ENCODE measurements around the gene TSGA10IP. TPM values are rescaled to one million over a fixed set of nuclear protein-coding genes. Genes with fewer than 3 reads are reported as not detected.

The TSGA10IP gene
- total and polyA plus RNA-seq, 2 donors (not counting 1 experiment from before 2014, with no cell fraction given): not detected

- POLR2A ChIA-PET: no interaction called here
- CTCF ChIA-PET: interaction anchor here (2.2 kb wide), 1 partner anchor 29 kb away, joined by 6 read pairs; no protein-coding TSS in a partner anchor
- WGBS (ENCODE audit: insufficient coverage): 90% methylated on average over 4 of the region's 4 CpGs
- intact Hi-C loops (cut with micrococcal nuclease): no loop called here
- DNase-seq (no peak), ATAC-seq (ENCODE audit: low read depth) (no peak)
- Histone ChIP-seq H3K4me3 (ENCODE audit: control extremely low read depth in 1 of 5, extremely low read depth in 1 of 5, insufficient read depth in 1 of 5, low read depth in 2 of 5, low read length in 4 of 5) (no peak overlapping the region), H3K4me2 (replicated peaks; ENCODE audit: low read depth, low read length, poor library complexity, severe bottlenecking) (no peak overlapping the region), H3K4me1 (ENCODE audit: control insufficient read depth in 2 of 2, insufficient read depth in 2 of 2, low read length in 2 of 2) (peaks cover 6 to 35% of the 10 kb centered on the region in 2 donors), H3K79me2 (ENCODE audit: control insufficient read depth, insufficient read depth, low read length) (peaks cover 22% of the 10 kb centered on the region), H3K27me3 (replicated peaks in 1 of 4; ENCODE audit: control extremely low read depth in 1 of 4, control insufficient read depth in 3 of 4, insufficient read depth in 4 of 4, low read length in 3 of 4) (peaks cover 0 to 28% (median 4%) of the 10 kb centered on the region in 4 experiments), H3K9ac (ENCODE audit: low read length) (no peak overlapping the region), H3K36me3 (replicated peaks in 1 of 2; ENCODE audit: control extremely low read depth in 1 of 2, control insufficient read depth in 1 of 2, extremely low read depth in 1 of 2, insufficient read depth in 2 of 2, low read length in 1 of 2) (no peaks in the 10 kb centered on the region), H3K27ac (ENCODE audit: low read length in 2 of 2) (no peak overlapping the region), H4K20me1 (ENCODE audit: control insufficient read depth, insufficient read depth, low read length, poor library complexity, severe bottlenecking) (no peaks in the 10 kb centered on the region), H3K9me3 (ENCODE audit: control extremely low read depth in 1 of 3, control insufficient read depth in 2 of 3, insufficient read depth in 1 of 3, low read length in 2 of 3) (no peaks in the 10 kb centered on the region), H2AFZ (ENCODE audit: insufficient read depth, low read depth, low read length, poor library complexity, severe bottlenecking) (no peak overlapping the region)
- TF ChIP-seq EZH2 (IDR thresholded peaks at IDR 0.05; ENCODE audit: borderline replicate concordance, insufficient read depth, low read depth, low read length, poor library complexity, severe bottlenecking): no peak
- TF ChIP-seq, protein P1, sequence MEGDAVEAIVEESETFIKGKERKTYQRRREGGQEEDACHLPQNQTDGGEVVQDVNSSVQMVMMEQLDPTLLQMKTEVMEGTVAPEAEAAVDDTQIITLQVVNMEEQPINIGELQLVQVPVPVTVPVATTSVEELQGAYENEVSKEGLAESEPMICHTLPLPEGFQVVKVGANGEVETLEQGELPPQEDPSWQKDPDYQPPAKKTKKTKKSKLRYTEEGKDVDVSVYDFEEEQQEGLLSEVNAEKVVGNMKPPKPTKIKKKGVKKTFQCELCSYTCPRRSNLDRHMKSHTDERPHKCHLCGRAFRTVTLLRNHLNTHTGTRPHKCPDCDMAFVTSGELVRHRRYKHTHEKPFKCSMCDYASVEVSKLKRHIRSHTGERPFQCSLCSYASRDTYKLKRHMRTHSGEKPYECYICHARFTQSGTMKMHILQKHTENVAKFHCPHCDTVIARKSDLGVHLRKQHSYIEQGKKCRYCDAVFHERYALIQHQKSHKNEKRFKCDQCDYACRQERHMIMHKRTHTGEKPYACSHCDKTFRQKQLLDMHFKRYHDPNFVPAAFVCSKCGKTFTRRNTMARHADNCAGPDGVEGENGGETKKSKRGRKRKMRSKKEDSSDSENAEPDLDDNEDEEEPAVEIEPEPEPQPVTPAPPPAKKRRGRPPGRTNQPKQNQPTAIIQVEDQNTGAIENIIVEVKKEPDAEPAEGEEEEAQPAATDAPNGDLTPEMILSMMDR (IDR thresholded peaks at IDR 0.05): no peak
- Mint-ChIP-seq H3K9me3 (ENCODE audit: insufficient read depth) (no peaks in the 10 kb centered on the region), H3K27ac (no peak overlapping the region), H3K4me1 (peaks cover 32% of the 10 kb centered on the region), H3K27me3 (peaks cover 24% of the 10 kb centered on the region), H3K4me3 (no peak overlapping the region)
Observed at GRCh38 chr11:65912845-65913244, 32.4 kb upstream of the TSGA10IP start.

DNA sequence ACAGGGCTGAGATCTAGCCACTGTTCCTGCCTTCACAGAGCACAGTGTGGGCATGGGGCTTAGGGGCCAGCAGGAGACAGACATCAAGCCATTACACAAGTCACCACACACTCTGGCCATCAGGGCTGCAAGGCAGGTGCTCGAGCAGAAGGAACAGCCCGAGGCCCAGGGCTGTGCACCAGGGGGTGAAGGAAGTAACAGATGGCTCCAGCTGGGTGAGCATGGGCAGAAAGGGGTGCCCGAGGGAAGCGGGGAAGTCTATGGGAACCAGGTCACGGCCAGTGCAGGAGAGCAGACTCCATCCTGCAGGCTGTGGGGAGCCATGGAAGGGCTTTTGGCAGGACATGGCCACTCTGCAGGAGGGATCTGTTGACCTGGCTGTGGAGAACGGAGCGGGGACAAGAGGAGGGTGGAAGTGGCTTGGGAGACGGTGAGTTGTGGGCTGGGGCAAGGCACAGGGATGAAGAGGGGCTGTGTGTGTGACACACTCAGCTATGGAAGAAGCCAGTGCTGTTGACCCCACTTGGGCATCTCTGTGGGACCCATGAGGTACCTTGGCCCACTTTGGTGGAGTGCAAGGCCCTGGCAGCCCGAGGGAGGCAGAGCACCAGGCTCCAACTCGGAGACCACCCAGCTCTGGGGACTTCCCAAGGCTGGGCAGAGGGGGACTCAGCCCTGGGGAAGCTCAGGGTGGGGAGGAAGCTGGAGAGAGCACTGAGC, 30.0 kb upstream of the TSGA10IP start:
- Histone ChIP-seq H3K4me2 (replicated peaks; ENCODE audit: low read depth, low read length, poor library complexity, severe bottlenecking) (no peak overlapping the region), H3K27me3 (replicated peaks in 1 of 4; ENCODE audit: control extremely low read depth in 1 of 4, control insufficient read depth in 3 of 4, insufficient read depth in 4 of 4, low read length in 3 of 4) (peaks cover 0 to 16% (median 3%) of the 10 kb centered on the region in 4 experiments), H3K36me3 (replicated peaks in 1 of 2; ENCODE audit: control extremely low read depth in 1 of 2, control insufficient read depth in 1 of 2, extremely low read depth in 1 of 2, insufficient read depth in 2 of 2, low read length in 1 of 2) (no peaks in the 10 kb centered on the region), H3K27ac (ENCODE audit: low read length in 2 of 2) (no peak overlapping the region), H3K9ac (ENCODE audit: low read length) (no peak overlapping the region), H3K4me1 (ENCODE audit: control insufficient read depth in 2 of 2, insufficient read depth in 2 of 2, low read length in 2 of 2) (peaks cover 12 to 45% of the 10 kb centered on the region in 2 donors), H3K9me3 (ENCODE audit: control extremely low read depth in 1 of 3, control insufficient read depth in 2 of 3, insufficient read depth in 1 of 3, low read length in 2 of 3) (no peaks in the 10 kb centered on the region), H4K20me1 (ENCODE audit: control insufficient read depth, insufficient read depth, low read length, poor library complexity, severe bottlenecking) (peaks cover 2% of the 10 kb centered on the region), H3K4me3 (ENCODE audit: control extremely low read depth in 1 of 5, extremely low read depth in 1 of 5, insufficient read depth in 1 of 5, low read depth in 2 of 5, low read length in 4 of 5) (no peak overlapping the region), H3K79me2 (ENCODE audit: control insufficient read depth, insufficient read depth, low read length) (peaks cover 39% of the 10 kb centered on the region), H2AFZ (ENCODE audit: insufficient read depth, low read depth, low read length, poor library complexity, severe bottlenecking) (no peak overlapping the region)
- Mint-ChIP-seq H3K4me1 (peaks cover 41% of the 10 kb centered on the region), H3K4me3 (peak overlapping the region; percentile 39), H3K27me3 (peaks cover 11% of the 10 kb centered on the region), H3K9me3 (ENCODE audit: insufficient read depth) (no peaks in the 10 kb centered on the region), H3K27ac (peak overlapping the region; percentile 47)
- DNase-seq (no peak), ATAC-seq (ENCODE audit: low read depth) (no peak)
- intact Hi-C loops (cut with micrococcal nuclease): no loop called here
- POLR2A ChIA-PET: no interaction called here
- WGBS (ENCODE audit: insufficient coverage): 55% methylated on average over 10 of the region's 10 CpGs
- TF ChIP-seq, protein P1 (IDR thresholded peaks at IDR 0.05): no peak
- no peak for TF ChIP-seq EZH2 (IDR thresholded peaks at IDR 0.05; ENCODE audit: borderline replicate concordance, insufficient read depth, low read depth, low read length, poor library complexity, severe bottlenecking)
- CTCF ChIA-PET: interaction anchor here (2.5 kb wide), 1 partner anchor 25 kb away, joined by 8 read pairs; the partner anchor contains the start of gene CCDC85B

All from B cell (primary cell).